HG03159 (cell line): Measurements from ENCODE around the gene SLC44A5.
"Not testable (repeated sequence)": the region's sequence is repeated elsewhere in the genome, so short reads cannot be mapped to it uniquely, and the experiment has no call there.

Experiments used
- ATAC-seq: cut with Tn5 transposase; IDR thresholded peaks from one replicate; pipeline ENCODE4 v1.9.1; 2021; ENCODE audit warnings: mild to moderate bottlenecking, moderate library complexity; ENCODE audit not compliant: unreplicated experiment

The SLC44A5 gene

DNA sequence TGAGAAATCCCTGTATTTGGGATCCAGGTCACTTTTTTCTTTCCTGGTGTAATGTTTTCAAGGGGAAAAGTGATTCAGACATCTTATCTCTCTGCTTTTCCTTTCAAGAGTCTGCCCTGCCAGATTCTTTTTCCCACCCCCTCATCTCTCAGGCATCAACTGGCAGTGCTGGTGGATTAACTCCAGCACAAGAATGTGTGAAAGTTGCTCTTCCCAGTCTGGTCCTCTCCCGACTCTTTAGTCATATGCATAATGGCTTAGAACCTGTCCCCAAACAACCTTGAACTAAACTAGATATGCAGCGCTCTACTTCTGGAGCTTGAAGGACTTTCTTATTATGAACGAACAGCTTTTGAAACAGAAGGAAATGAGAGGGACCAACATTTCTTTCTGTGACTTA lies 88.5 kb downstream of the SLC44A5 start:
- ATAC-seq: no peak

DNA sequence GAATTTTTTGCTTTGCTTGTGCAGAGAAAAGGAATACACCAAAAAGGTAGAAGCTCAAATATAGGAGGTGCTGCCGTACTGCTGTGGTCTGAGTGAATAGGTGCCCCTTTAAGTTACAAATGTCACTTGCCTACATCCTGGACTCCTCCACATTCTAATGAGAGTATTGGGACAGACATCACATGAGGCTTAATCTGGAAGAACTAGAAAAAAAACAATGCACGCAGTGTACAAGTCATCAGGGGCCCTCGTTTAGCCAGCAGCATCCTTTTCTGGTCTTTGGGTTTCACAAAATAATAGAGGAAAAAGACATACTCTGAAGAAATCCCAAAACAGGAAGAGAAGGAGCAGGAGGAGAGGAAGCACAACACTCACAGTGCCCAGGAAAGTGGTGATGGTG lies 89.3 kb downstream of the SLC44A5 start:
- no peak for ATAC-seq

DNA sequence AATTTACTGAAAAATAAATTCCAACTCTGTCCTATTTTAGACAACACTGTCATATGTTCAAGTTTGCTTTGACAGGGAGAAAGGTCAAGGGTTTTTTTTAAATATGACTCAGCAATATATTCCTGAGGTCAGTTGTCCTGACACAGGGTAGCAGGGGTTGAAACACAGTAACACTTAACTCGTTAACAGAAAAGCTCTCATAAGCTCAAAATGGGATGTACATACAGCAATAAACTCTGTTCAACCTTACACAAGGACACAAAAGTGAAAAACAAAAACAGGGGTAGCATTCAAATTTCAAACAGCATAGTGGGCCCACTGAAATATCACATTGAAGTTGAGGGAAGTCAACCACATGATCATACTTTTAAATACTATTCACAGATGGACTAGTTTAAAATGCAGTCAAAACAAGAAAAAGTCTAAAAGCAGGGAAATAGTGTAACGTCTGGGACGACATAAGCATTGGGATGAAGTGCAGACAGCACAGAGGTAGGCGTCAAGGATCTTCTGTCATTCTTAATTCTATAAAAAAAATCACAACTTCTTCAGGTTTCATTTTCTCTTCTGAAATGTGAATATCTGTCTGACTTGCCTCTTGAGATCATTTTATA lies 89.9 kb downstream of the SLC44A5 start:
- no peak for ATAC-seq

DNA sequence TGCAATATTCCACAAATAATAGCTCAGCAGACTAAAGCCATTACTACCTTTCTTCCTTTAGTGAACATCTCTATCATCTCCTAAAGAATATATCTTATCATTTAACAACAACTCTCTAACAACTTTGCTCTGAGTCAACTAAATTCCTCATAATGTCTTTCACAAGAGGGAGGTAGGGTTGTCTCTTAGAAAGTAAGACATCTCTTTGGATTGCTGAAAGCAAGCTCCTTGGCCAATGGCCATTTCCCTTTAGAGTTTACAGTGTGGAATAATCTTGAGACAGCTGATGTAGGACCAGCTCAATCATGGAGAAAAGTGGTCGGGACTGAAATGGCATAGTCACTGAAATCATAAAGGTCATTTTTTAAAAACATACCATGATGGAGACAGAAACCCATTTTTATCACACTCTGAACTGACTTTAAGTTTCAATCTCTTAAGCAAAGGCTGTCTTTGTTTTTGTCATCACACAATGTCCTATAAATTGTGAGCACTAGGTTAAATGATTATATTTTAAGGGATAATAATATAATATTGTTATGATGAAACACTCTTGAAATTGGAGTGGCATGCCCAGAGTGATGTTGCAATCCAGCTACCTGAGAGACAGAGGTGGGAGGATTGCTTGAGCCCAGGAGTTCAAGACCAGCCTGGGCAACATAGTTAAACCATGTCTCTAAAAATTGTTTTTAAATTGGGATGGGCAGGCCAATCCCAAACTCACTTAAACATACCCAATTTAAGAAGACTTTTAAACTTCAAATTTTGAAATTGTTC lies 91.1 kb downstream of the SLC44A5 start:
- no peak for ATAC-seq

DNA sequence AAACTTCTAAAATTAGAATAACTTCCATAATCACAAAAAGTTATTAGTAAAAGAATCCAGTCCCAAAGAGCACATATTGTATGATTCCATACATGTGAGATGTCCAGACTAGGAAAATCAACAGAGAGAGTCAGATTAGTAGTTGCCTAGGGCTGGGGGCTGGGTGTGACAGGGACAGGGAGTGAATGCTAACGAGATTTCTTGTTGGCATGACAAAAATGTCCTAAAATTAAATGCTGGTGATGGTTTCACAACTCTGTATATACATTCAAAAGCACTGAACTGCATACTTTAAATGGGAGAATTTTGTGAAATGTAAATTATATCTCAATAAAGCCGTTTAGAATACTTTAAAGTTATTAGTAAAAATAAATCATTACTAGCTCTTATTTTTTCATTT lies 92.2 kb downstream of the SLC44A5 start:
- ATAC-seq: no peak

DNA sequence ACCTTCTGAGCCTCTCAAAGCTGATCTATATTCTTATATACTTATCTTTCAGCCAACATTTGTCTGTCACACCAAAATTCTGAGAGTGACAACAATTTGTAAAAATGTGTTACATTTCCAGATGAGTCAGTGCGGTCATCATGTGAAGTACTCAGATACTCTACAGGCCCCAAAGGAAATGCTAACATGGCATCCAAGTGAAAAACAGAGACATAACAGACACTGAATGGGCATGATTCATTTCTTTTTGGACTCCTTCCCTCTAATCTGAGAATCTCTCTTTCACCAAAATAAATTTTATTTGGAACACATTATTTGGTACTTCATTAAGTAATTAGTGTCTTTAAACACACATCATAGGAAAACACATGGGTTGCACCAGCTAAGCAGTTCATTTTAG lies 96.6 kb downstream of the SLC44A5 start:
- ATAC-seq: no peak

DNA sequence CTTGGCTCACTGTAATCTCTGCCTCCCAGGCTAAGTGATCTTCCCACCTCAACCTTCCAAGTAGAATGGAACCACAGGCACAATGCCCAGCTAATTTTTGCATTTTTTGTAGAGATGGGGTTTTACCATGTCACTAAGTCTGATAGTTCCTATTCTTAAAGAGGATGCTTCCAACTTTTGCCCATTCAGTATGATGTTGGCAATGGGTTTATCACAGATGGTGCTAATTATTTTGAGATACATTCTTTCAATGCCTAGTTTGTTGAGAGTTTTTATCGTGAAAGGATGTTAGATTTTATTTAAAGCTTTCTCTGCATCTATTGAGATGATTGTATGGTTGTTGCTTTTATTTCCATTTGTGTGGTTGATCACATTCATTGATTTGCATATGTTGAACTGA lies 103.9 kb downstream of the SLC44A5 start:
- ATAC-seq: no peak

DNA sequence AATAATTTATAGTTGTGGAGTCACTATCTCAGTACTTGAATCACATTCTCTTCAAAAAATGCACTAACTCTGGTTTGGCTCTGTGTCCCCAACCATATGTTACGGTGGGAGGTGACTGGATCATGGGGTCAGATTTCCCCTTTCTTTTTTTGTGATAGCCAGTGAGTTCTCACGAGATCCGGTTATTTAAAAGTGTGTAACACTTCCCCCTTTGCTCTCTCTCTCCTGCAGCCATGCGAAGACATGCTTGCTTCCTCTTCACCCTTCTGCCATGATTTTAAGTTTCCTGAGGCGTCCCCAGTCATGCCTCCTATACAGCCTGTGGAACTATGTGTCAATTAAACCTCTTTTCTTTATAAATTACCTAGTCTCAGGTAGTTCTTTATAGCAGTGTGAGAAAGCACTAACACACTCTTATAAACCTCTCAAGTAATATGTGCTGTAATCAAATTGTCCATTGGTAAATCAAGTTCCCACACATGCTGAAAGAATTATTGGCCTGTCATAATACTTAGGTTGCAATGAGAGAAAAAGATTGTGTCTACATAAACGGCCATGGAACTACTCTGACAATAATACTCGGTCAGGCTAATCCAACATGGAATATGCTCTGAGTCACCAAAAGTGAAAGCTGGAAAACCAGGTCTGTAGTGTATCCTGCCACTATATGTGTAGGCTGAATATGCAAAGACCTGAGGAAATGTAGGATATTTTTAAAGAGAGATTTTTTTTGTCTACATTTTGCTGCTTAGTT lies 107.5 kb downstream of the SLC44A5 start:
- no peak for ATAC-seq

DNA sequence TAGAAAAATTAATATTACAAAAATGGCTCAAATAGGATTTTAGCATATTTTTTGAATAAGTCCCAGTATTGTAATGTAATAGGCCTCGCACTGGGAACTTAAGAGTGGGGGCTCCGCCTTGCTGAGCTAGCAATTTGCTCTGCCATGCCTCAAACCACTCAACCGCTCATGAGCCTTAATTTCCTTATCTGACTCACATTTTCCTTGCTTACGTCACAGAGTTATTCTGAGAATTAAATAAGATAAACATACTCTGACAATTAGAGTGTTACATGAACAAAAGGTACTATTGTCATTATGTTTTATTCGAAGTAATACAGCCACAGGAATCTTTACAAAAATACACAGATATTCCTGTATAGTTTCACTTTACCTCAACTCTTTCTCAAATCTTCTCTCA lies 108.1 kb downstream of the SLC44A5 start:
- no peak for ATAC-seq

DNA sequence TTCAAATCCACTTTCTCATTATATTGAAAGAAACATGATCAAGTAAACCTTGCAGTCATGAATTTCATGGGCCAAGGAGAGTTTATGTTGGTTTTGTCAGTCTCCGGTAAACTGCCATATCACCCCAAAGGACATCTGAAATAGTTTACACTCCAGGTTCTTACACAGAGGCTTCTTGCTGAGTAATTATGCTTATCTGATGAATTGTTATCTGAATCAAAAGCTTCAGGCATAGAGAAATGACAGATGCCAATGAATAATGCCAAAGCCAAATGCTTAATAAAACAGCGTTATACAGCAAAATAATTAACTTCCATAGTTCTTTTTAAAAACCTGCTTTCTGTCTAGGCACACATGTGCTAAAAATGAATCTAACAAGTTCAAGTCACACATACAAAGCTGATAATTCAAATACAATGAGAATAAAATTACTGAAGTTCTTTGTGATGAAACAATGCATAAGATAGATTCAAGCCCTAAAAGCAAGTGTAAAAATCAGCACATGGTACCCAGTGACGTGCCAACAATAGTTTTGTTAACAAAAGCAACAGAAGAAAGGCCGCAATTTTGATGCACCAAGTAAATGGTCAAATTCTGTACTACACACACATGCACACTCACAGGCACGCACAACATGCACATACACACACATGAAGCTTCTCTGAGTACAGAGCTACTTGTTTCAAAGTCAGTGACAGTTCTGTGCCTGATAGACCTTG lies 109.2 kb downstream of the SLC44A5 start:
- ATAC-seq: no peak

DNA sequence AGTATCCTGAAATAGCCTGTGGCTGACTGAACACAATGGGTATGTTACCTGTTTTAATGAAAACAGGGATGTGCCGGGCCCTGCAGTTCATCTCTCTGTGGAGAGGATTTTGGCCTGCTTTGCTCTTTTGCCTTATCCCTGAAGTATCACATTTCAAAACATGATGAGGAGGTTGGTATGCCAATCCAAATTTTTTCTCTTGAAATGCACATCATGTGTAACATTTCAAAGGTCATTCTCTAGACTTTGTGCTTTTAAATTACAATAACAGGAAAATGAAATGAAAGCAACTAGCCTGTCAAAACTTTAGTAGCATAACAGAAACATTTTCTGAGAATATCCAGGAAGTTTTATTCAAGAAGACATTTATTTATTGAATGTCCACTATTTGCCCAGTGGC lies 118.9 kb downstream of the SLC44A5 start:
- no peak for ATAC-seq

DNA sequence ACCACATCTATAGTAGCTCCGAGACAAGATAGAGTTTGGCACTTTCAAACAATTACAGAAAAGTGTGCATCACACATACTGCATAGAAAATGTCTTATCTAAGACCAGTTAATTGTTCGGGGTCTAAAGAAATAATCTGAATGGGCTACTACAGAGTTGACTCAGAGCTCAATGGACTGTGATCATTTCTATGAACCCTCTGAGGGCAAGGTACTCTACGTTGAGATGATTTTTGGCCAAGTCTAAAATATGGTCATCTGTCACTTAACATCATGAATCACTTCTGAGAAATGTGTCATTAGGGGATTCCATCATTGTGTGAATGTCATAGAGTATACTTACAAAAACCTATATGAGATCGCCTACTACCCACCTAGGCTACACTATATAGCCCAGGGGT lies 123.5 kb downstream of the SLC44A5 start:
- ATAC-seq: no peak

DNA sequence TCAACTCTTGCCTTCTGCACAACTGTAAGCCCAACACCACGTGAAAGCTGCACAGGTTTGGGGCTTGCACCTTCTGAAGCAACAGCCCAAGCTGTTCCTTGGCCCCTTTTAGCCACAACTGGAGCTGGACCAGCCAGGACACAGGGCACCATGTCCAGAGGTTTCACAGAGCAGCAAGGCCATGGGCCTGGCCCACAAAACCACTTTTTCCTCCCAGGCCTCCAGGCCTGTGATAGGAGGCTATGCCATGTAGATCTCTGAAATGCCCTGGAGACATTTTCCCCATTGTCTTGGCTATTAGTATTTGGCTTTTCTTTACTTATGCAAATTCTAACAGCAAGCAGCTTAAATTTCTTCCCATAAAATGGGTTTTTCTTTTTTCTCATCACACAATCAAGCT lies 126.1 kb downstream of the SLC44A5 start:
- no peak for ATAC-seq

DNA sequence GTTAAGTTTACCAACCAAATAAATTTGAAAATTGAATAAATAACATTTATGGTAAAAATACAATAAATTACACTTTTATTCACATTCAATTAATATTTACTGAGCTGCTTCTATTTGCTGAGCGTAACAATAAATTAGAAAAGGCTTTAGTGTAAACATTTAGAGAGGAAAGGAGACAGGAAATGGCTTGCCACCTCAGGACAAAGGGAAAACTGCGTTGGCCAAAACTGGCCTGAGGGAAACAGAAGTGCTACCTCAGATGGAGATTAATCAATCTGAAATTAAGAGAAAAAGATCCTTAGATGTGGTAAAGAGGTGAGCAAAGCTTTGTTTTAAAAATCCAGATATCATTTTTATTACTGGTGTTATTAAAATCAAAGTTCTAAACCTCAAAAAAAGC lies 128.0 kb downstream of the SLC44A5 start:
- no peak for ATAC-seq

DNA sequence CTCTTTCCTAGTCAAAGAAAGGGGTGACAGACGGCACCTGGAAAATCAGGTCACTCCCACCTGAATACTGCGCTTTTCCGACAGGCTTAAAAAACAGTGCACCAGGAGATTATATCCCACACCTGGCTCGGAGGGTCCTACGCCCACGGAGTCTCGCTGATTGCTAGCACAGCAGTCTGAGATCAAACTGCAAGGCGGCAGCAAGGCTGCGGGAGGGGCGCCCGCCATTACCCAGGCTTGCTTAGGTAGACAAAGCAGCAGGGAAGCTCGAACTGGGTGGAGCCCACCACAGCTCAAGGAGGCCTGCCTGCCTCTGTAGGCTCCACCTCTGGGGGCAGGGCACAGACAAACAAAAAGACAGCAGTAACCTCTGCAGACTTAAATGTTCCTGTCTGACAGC lies 134.4 kb downstream of the SLC44A5 start:
- ATAC-seq: not testable (repeated sequence)

DNA sequence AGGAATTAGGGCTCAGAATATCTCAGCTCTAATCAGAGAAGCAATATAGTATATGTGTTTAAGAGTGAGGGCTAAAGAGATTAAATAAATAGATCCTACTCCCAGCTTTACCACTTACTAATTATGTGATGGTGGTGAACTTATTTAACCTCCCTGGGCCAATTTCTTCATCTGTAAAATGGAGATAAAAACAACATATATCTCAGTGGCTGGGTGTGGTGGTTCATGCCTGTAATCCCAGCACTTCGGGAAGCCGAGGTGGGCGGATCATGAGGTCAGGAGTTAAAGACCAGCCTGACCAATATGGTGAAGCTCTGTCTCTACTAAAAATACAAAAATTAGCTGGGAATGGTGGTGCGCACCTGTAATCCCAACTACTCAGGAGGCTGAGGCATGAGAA lies 135.2 kb downstream of the SLC44A5 start:
- no peak for ATAC-seq

DNA sequence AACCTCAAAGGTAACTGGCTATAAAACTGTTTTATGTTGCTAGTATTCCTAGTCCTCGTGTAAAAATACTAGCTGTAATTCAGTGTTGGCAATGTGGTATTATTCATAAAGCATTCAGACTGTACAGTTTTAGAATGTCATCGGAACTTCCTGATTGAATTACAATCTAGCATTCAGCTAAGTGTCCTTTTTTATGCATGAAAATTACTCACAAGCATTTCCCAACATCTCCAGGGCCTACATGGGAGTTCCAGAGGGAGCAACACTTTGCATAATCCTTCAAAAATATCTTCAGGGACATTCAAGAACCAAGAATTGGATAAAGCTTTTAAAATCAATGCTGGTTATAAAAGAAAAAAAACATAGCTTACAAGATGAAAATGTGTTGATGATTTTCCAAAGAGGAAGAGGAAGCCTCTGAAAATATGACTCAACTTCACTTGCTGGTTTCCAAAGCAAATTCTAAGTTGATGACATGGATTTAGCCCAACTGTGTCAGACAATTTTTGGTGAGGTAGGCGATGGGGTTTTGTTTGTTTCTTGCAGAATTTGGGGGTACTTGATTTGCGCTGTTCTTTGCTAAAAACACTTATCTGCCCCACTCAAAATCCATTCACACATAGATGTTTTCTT lies 137.8 kb downstream of the SLC44A5 start:
- ATAC-seq: no peak

DNA sequence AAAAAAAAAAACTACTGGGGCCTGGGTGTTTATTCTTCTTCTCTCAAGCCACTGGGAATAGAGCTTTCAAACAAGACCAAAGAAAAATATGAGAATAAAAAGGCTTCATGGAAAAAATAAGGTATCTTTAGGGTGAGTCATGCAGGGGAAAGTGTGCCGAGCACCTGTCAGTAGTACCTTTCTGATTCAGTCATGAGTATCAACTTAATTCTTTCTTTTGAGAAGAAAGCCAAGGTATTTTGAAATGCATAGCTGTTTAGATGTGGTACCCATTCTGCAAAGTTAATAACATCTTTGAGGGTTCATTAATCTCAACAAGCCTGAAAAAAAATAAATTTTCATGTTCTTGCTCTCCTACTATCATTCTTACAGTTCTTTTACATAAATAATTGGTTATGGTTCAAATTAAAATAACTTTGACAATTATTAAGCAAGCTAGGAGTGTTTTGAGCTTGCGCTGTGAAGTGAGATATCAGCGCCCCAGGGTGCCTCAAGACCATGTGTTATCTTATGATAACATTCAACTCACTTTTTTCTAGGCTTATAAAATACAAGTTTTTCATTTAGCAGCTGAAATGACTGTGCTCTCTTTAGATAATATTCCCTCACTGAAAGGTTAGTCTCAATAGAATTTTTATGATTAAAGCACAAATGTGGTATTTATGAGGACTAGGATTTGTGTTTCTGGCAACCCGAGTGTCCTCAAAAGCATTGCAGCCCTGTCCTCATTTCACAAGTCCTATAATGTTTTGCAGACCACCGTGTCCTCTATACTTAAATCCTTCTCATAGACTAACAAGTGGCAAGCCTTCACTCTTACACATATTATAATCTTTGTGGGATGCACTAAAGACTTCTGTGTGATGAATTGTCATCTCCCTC lies 138.6 kb downstream of the SLC44A5 start:
- no peak for ATAC-seq

DNA sequence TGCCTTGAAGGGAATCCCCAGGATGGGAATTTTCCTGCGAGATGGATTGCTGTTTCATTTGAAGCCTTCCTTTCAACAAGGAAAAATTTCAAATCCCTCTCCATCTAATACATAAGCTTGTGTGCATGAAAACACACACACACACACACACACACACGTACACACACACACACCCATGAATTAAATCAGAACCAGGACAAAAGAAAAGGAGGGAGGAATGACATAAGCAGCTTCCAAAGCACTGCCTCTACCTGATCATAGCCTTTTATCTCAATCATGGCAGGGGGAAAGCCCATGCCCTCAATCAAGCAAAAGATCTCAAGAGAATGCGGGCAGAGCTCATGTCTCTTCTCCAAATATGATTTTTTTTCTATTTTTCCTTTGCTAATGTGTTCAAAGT lies 139.7 kb downstream of the SLC44A5 start:
- no peak for ATAC-seq

DNA sequence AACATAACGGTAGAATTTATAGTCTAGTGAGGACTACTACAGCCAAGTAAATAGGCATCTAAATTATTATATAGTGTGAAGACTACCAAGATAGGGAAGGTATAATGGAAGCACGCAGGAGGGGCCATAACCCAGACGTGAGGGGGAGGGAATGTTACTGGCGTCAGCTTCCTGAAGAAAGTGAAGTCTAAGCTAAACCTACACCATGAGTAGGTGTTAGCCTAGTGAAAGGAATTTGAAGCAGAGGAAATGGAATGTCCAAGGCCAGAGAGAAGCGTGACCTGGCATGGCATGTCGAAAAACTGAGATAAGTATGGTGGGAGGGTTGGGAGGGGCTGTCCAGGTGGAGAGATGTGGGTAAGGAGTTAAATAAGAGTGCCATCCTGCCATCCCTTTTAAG lies 140.5 kb downstream of the SLC44A5 start:
- ATAC-seq: no peak
